ENCODE measurements around the gene DNAJB6. TPM values are rescaled to one million over a fixed set of nuclear protein-coding genes. Genes with fewer than 3 reads are reported as not detected.
A peak's percentile ranks its signal among the peaks of the same experiment; 100 is the strongest.

DNAJB6 gene
- total RNA-seq, 2 donors from 2014 or later = 78.0 to 81.8 TPM

DNA sequence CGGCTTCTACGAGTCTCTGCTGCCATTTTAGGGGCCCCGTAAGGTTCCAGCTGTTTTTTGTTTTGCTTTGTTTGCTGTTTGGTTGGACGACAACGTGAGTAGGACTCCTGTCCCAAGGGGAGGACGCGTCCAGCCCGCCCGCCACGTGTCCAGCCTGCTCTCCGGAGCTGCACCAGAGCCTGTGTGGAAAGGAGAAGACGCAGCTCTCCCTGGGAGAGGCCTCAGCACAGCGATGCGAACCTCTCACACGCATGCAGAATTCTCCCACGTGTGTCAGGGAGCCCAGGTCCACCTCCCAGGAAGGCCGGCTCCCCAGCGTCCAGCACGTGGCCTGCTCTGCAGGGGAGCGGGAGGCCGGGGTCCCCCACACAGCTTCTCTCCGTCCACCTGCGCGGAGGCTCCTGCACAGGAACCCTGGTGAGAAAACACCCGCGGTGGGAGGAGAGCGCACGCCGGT is 36.4 kb upstream of the DNAJB6 start:
- H3K4me1 ChIP-seq = no peaks in the 10 kb centered on the region
- no peaks in the 10 kb centered on the region for H3K27me3 ChIP-seq
- intact Hi-C loops (cut with DNase I) = no loop called here
- TF ChIP-seq, protein P1, sequence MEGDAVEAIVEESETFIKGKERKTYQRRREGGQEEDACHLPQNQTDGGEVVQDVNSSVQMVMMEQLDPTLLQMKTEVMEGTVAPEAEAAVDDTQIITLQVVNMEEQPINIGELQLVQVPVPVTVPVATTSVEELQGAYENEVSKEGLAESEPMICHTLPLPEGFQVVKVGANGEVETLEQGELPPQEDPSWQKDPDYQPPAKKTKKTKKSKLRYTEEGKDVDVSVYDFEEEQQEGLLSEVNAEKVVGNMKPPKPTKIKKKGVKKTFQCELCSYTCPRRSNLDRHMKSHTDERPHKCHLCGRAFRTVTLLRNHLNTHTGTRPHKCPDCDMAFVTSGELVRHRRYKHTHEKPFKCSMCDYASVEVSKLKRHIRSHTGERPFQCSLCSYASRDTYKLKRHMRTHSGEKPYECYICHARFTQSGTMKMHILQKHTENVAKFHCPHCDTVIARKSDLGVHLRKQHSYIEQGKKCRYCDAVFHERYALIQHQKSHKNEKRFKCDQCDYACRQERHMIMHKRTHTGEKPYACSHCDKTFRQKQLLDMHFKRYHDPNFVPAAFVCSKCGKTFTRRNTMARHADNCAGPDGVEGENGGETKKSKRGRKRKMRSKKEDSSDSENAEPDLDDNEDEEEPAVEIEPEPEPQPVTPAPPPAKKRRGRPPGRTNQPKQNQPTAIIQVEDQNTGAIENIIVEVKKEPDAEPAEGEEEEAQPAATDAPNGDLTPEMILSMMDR (IDR thresholded peaks at IDR 0.05) = no peak
- H3K27ac ChIP-seq = no peak overlapping the region
- no peak overlapping the region for H3K9ac ChIP-seq (ENCODE audit: low read depth in 2 of 2, low read length in 2 of 2)
- DNase-seq = no peak
- no peaks in the 10 kb centered on the region for H3K9me3 ChIP-seq
- no peak overlapping the region for H3K4me3 ChIP-seq
- no peaks in the 10 kb centered on the region for H3K36me3 ChIP-seq

DNA sequence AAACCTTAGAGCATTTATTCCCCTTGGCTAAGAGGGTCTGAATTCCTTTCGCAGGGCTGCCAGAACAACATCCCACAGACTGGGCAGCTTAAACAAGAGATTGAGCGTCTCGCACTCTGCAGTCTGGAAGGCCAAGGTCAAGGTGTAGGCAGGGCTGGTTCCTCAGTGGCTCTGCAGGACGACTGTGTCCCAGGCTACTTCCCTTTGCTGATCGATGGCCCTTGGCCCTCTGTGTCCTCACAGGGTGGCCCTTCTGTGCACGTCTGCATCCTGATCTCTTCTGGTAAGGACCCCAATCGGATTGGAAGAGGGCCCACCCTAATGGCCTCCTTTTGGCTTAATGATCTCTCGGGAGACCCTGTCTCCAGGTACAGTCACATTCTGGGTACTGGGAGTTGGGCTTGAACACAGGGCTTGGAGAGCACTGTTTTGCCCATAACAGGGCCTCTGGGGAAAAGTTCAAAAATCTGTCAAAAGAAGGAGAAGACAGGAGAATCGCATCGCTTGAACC is 35.1 kb upstream of the DNAJB6 start:
- H3K4me1 ChIP-seq = no peaks in the 10 kb centered on the region

DNA sequence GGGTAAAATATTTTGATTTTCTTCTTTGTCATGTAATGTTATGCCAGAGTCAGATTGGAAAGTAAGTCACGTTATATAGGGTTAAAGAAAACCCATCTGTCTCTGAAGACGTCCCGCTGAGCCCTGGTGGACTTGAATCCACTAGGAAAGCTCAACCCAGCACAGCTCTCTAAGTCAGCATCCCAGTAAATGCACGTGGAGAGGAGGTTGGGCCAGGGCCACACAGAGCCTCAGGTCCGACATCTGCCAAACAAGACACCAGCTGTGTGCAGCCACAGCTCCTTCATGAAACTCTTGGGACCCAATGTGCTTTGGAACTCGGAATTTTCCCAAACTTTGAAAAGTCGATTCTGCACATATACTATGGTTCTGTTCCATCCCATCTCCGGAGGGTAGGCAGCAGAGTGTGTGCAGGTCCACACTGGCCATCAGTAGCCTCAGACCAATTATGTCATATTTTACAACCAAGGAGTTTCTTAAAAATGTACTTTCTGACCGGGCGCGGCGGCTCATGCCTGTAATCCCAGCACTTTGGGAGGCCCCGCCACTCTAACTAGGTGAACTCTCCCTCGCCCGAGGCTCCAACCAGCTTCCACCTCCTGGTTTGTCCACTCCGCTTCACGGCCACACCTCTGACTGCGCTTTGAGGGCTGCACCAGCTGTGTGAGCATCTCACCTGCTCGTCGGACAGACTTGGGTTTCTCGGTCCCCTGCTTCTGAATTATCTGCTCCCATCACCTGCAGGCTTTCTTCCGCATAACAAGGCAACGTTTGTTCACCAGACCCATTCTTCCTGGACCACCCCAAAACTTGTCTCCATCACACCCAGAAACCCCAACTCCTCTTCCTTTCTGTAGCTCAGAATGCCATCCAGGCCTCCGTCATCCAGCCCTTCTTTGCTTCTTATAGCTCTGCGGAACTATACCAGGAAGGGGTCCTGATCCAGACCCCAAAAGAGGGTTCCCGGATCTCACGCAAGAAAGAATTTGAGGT is 29.7 kb upstream of the DNAJB6 start:
- Histone ChIP-seq H3K9ac (ENCODE audit: low read depth in 2 of 2, low read length in 2 of 2) (no peak overlapping the region), H3K4me3 (no peak overlapping the region)

More for the DNA sequence above, 35.1 kb upstream of the DNAJB6 start:
- no peaks in the 10 kb centered on the region for H3K36me3 ChIP-seq
- DNase-seq = no peak
- intact Hi-C loops (cut with DNase I) = no loop called here
- H3K27me3 ChIP-seq = no peaks in the 10 kb centered on the region
- no peak overlapping the region for H3K9ac ChIP-seq (ENCODE audit: low read depth in 2 of 2, low read length in 2 of 2)
- peak overlapping the region; percentile 22 for H3K27ac ChIP-seq
- no peaks in the 10 kb centered on the region for H3K9me3 ChIP-seq
- TF ChIP-seq, protein P1 (IDR thresholded peaks at IDR 0.05) = no peak
- H3K4me3 ChIP-seq = no peak overlapping the region

DNA sequence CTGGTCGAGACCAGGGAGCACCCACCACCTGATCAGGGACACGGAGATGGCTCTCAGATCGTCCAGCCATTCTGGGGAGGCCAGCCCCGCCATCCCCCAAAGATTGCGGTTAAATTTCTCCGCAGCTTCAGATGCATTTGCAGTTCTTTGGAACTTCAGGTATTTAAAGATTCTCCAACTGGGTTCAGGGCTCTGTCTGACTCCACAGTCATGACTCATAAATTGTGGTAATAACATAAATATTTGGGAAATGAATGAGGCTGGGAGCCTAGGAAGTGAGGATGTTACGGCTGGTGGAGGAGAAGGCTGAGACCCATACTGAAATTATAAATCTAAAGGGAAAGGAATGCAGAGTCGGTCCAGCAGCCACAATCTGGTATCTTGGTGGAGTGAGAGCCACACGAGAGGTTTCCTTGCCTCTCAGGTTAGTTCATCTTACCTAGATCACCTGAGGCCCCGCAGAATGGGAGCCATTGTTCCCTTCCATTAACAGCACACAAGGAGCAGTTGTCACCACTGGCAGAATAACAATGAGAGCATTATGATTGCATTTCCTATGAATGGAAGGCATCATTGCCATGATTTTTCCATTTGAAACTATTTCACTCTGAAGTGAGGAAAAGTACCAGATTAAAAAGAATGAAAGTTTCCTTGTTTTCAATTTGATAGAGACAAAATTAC is 26.7 kb upstream of the DNAJB6 start:
- H3K36me3 ChIP-seq = no peaks in the 10 kb centered on the region
- H3K9me3 ChIP-seq = no peaks in the 10 kb centered on the region
- TF ChIP-seq, protein P1 (IDR thresholded peaks at IDR 0.05) = no peak
- H3K4me3 ChIP-seq = no peak overlapping the region
- H3K27ac ChIP-seq = no peak overlapping the region
- no peaks in the 10 kb centered on the region for H3K27me3 ChIP-seq
- intact Hi-C loops (cut with DNase I) = no loop called here
- H3K9ac ChIP-seq (ENCODE audit: low read depth in 2 of 2, low read length in 2 of 2) = no peak overlapping the region
- H3K4me1 ChIP-seq = no peaks in the 10 kb centered on the region
- no peak for DNase-seq

More for the DNA sequence above, 29.7 kb upstream of the DNAJB6 start:
- TF ChIP-seq, protein P1 (IDR thresholded peaks at IDR 0.05) = no peak
- intact Hi-C loops (cut with DNase I) = no loop called here
- Histone ChIP-seq H3K9me3 (no peaks in the 10 kb centered on the region), H3K27me3 (no peaks in the 10 kb centered on the region), H3K4me1 (no peaks in the 10 kb centered on the region), H3K36me3 (no peaks in the 10 kb centered on the region), H3K27ac (no peak overlapping the region)
- DNase-seq = no peak

DNA sequence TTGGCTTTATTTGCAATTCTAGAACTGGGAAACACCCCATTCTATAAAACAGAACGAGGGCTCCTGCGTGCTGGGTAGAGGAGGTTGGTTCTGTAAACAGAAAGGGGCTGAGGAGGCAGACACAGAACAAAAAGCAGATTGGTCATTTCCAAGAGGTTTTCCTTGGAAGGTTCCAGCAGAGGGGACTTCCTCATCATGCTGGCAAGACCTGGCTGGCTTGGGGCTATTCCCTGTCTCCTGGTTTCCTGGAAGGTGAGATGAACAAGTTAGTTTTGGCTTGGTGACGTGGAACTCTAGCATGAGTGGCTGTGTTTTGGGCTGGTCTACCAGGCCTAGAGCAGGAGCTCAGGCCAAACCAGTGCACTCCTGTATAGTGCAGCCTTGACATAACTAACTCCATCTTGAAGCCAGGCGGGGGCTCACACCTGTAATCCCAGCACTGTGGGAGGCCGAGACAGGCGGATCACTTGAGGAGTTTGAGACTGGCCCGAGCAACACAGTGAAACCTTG is 26.1 kb upstream of the DNAJB6 start:
- TF ChIP-seq, protein P1 (IDR thresholded peaks at IDR 0.05) = no peak
- Histone ChIP-seq H3K27me3 (no peaks in the 10 kb centered on the region), H3K27ac (no peak overlapping the region), H3K4me1 (no peaks in the 10 kb centered on the region), H3K36me3 (no peaks in the 10 kb centered on the region), H3K9ac (ENCODE audit: low read depth in 2 of 2, low read length in 2 of 2) (no peak overlapping the region), H3K4me3 (no peak overlapping the region), H3K9me3 (no peaks in the 10 kb centered on the region)
- intact Hi-C loops (cut with DNase I) = no loop called here
- no peak for DNase-seq
